HepG2 (cell line): ENCODE measurements around the gene ARL2. TPM values are rescaled to one million over a fixed set of nuclear protein-coding genes. Genes with fewer than 3 reads are reported as not detected.

ENCODE experiments used
- AGO1 ChIP-seq: fragments of 200-400 bp; formaldehyde crosslinking; IDR thresholded peaks from 2 replicates; pipeline ENCODE4 v1.6.1; 2017; ENCODE audit warnings: mild to moderate bottlenecking, low read depth, low read length, moderate library complexity; ENCODE audit not compliant: poor library complexity, severe bottlenecking
- ARID5B ChIP-seq: IDR thresholded peaks from 2 replicates; pipeline ENCODE4 v1.4.0; 2020; ENCODE audit warnings: mild to moderate bottlenecking, missing genetic modification reagents
- ATF2 ChIP-seq: sonication (generic); formaldehyde crosslinking; IDR thresholded peaks from 2 replicates; pipeline ENCODE4 v1.4.0; 2020; ENCODE audit warnings: missing genetic modification reagents
- CENPT ChIP-seq: sonication (generic); formaldehyde crosslinking; IDR thresholded peaks from 2 replicates; pipeline ENCODE4 v1.8.0; 2022; ENCODE audit warnings: low read depth, mild to moderate bottlenecking, moderate library complexity, missing genetic modification reagents
- CREB1 ChIP-seq, 2 experiments: fragments of 450-650 bp in 1 of 2; IDR thresholded peaks; 2 replicates each; pipeline ENCODE4 v1.6.1; 2016 to 2017; ENCODE audit warnings: control low read depth in 1 of 2, mild to moderate bottlenecking in 1 of 2, missing compliant biosample characterization in 1 of 2, missing genetic modification characterization in 1 of 2
- FOXC1 ChIP-seq: sonication (generic); formaldehyde crosslinking; IDR thresholded peaks from 2 replicates; pipeline ENCODE4 v1.8.0; 2022; ENCODE audit warnings: mild to moderate bottlenecking, missing genetic modification reagents, borderline replicate concordance
- HDAC1 ChIP-seq: sonication (generic); formaldehyde crosslinking; IDR thresholded peaks from 2 replicates; pipeline ENCODE4 v1.5.1; 2020; ENCODE audit warnings: mild to moderate bottlenecking, missing genetic modification reagents
- KDM4B ChIP-seq: sonication (generic); formaldehyde crosslinking; IDR thresholded peaks from 2 replicates; pipeline ENCODE4 v1.4.0; 2020; ENCODE audit warnings: missing genetic modification reagents
- NBN ChIP-seq: fragments of 450-650 bp; conservative IDR thresholded peaks from 2 replicates; pipeline ENCODE4 v1.6.1; 2017
- RNF2 ChIP-seq: fragments of 450-650 bp; conservative IDR thresholded peaks from 2 replicates; pipeline ENCODE4 v1.6.1; 2016; ENCODE audit warnings: low read depth
- SIN3A ChIP-seq: IDR thresholded peaks from 2 replicates; pipeline ENCODE4 v1.6.1; 2011; ENCODE audit warnings: low read depth, mild to moderate bottlenecking, control low read depth, low read length, borderline replicate concordance
- XRCC5 ChIP-seq: fragments of 200-400 bp; formaldehyde crosslinking; optimal IDR thresholded peaks from 2 replicates; pipeline ENCODE3; 2017; ENCODE audit warnings: mild to moderate bottlenecking, low read length
- ZEB1 ChIP-seq: IDR thresholded peaks from 2 replicates; pipeline ENCODE4 v1.6.1; 2012; ENCODE audit warnings: mild to moderate bottlenecking, low read depth, inconsistent platforms; ENCODE audit not compliant: insufficient replicate concordance
- ZNF350 ChIP-seq: sonication (generic); formaldehyde crosslinking; IDR thresholded peaks from 2 replicates; pipeline ENCODE4 v1.4.0; 2020; ENCODE audit warnings: mild to moderate bottlenecking, low read depth, missing genetic modification reagents, borderline replicate concordance
- ZNF441 ChIP-seq: sonication (generic); formaldehyde crosslinking; IDR thresholded peaks from 2 replicates; pipeline ENCODE4 v1.7.0; 2021; ENCODE audit warnings: missing genetic modification reagents, borderline replicate concordance
- ZNF552 ChIP-seq: sonication (generic); formaldehyde crosslinking; IDR thresholded peaks from 2 replicates; pipeline ENCODE4 v1.9.0; 2022; ENCODE audit warnings: missing genetic modification reagents, mild to moderate bottlenecking, borderline replicate concordance
- ZSCAN21 ChIP-seq: sonication (generic); formaldehyde crosslinking; IDR thresholded peaks from 2 replicates; pipeline ENCODE4 v1.8.0; 2022; ENCODE audit warnings: mild to moderate bottlenecking, missing genetic modification reagents, moderate library complexity, borderline replicate concordance
- polyA plus RNA-seq, 8 experiments: library from polyadenylated mRNA; depleted of rRNA in 3 of 8; stranded (reverse) in 7 of 8; unstranded in 1 of 8; fragments of >200 nt; fragmentation: Illumina TruSeq in 4 of 8; extraction: Trizol in 4 of 8; gene quantifications; 2 replicates each; pipeline versions ENCODE4 v1.2.1 to v1.2.3, GENCODE V29; 2011 to 2016; ENCODE audit warnings: low read depth in 4 of 8, missing spikeins in 1 of 8, mixed read lengths in 1 of 8; ENCODE audit not compliant: insufficient read depth in 1 of 8
- total RNA-seq, 5 experiments: library from RNA; depleted of rRNA; stranded (reverse); fragments of >200 nt; fragmentation: Illumina TruSeq; extraction: Trizol; gene quantifications; 2 replicates each; pipeline ENCODE4 v1.2.3, GENCODE V29; 2016; ENCODE audit warnings: low read depth in 1 of 5
- TF ChIP-seq, protein P1 (sequence below): IDR thresholded peaks from 2 replicates; pipeline ENCODE4 v1.6.1; 2016; ENCODE audit warnings: mild to moderate bottlenecking
- TF ChIP-seq, protein P2 (sequence below): sonication (generic); formaldehyde crosslinking; IDR thresholded peaks from 2 replicates; pipeline ENCODE4 v1.4.0; 2020; ENCODE audit warnings: missing genetic modification reagents, mild to moderate bottlenecking, borderline replicate concordance

ARL2 gene
- total and polyA plus RNA-seq, 2 of the 13 experiments (the other 11 are each of a cell fraction or from before 2014, with no cell fraction given) = 82.9 to 84.4 TPM

DNA sequence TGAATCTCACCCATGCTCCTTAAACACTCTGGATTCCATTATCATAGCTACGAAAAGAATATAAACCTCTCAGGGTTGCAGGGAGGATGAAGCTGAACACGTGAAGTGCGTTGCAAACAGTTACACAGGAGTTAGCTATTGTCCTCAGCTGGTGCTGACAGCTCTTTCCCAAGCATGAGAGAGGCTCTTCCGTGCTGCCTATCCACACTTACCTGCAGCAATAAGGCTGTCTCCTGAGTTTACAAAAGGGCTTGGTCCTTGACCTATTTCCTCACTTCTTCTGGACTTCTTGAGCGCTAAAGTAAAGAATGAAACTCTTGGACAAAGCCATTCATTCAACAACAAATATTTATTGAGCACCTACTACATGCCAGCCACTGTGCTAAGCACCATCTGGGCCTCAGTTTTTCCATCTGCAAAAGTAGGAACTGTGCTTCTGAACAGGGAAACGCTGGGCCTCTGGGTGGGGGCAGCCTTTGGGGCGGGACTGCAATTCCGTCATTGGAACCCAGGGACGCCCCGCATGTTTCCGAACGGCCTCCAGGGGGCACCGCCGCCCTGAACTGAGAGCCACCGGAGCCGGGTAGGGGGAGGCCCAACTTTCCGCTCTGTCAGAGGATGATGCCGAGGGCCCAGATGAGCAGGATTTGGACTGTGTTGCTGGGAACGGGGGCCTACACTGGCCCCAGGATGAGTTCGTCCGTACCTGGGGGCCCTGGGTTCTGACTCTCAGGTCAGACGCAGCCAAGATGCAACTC, 651 bp upstream of the ARL2 start (continued):
- TF ChIP-seq, protein P1, sequence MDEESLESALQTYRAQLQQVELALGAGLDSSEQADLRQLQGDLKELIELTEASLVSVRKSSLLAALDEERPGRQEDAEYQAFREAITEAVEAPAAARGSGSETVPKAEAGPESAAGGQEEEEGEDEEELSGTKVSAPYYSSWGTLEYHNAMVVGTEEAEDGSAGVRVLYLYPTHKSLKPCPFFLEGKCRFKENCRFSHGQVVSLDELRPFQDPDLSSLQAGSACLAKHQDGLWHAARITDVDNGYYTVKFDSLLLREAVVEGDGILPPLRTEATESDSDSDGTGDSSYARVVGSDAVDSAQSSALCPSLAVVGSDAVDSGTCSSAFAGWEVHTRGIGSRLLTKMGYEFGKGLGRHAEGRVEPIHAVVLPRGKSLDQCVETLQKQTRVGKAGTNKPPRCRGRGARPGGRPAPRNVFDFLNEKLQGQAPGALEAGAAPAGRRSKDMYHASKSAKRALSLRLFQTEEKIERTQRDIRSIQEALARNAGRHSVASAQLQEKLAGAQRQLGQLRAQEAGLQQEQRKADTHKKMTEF (CRISPR knock-in tag) = no peak
- TF ChIP-seq ZSCAN21 (peak; percentile 92), ARID5B (peak; percentile 27; the same call in 1 of the 2 replicates), AGO1 (no peak), XRCC5 (peak; percentile 58), KDM4B (CRISPR knock-in tag) (0 out of 2 replicates have a peak, but pooled peaks have one; percentile 23), HDAC1 (CRISPR knock-in tag) (no peak), NBN (no peak), ZEB1 (peak; percentile 59), FOXC1 (no peak), CENPT (CRISPR knock-in tag) (no peak), ZNF441 (CRISPR knock-in tag) (no peak), ZNF350 (CRISPR knock-in tag) (peak; percentile 49; the same call in 1 of the 2 replicates), RNF2 (no peak), SIN3A (0 out of 2 replicates have a peak, but pooled peaks have one; percentile 25), CREB1 (IDR thresholded peaks at IDR 0.05) (no peak), CREB1 (CRISPR knock-in tag; IDR thresholded peaks at IDR 0.05) (peak; percentile 75; the same call in 1 of the 2 replicates), ZNF552 (CRISPR knock-in tag) (no peak), ATF2 (CRISPR knock-in tag) (peak; percentile 40; the same call in 1 of the 2 replicates)
- TF ChIP-seq, protein P2, sequence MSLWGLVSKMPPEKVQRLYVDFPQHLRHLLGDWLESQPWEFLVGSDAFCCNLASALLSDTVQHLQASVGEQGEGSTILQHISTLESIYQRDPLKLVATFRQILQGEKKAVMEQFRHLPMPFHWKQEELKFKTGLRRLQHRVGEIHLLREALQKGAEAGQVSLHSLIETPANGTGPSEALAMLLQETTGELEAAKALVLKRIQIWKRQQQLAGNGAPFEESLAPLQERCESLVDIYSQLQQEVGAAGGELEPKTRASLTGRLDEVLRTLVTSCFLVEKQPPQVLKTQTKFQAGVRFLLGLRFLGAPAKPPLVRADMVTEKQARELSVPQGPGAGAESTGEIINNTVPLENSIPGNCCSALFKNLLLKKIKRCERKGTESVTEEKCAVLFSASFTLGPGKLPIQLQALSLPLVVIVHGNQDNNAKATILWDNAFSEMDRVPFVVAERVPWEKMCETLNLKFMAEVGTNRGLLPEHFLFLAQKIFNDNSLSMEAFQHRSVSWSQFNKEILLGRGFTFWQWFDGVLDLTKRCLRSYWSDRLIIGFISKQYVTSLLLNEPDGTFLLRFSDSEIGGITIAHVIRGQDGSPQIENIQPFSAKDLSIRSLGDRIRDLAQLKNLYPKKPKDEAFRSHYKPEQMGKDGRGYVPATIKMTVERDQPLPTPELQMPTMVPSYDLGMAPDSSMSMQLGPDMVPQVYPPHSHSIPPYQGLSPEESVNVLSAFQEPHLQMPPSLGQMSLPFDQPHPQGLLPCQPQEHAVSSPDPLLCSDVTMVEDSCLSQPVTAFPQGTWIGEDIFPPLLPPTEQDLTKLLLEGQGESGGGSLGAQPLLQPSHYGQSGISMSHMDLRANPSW = no peak
